Osteoblast (primary cell): ENCODE results near the gene PNPLA2. TPM values are rescaled to one million over a fixed set of nuclear protein-coding genes. Genes with fewer than 3 reads are reported as not detected.

Experiments used
- DNase-seq: peaks from one replicate; pipeline ENCODE4 v3.0.0; 2011; ENCODE audit warnings: low spot score, mixed read lengths; ENCODE audit not compliant: insufficient read length; ENCODE audit errors: missing footprints
- H2AFZ ChIP-seq: 2 replicates; pipeline ENCODE4 v1.6.0; 2011; ENCODE audit warnings: mild to moderate bottlenecking, low read length
- H3K27ac ChIP-seq: 2 replicates; pipeline ENCODE4 v1.5.1; 2011; ENCODE audit warnings: mild to moderate bottlenecking, low read depth, low read length, moderate library complexity
- H3K27me3 ChIP-seq: 2 replicates; pipeline ENCODE4 v1.6.0; 2012; ENCODE audit warnings: mild to moderate bottlenecking, control low read depth, inconsistent platforms, low read length, moderate library complexity; ENCODE audit not compliant: insufficient read depth
- H3K36me3 ChIP-seq: 2 replicates; pipeline ENCODE4 v1.5.1; 2011; ENCODE audit warnings: mild to moderate bottlenecking, low read length, control low read depth, moderate library complexity; ENCODE audit not compliant: insufficient read depth
- H3K4me1 ChIP-seq: 2 replicates; pipeline ENCODE4 v1.5.1; 2011; ENCODE audit warnings: mild to moderate bottlenecking, low read length, control low read depth, moderate library complexity; ENCODE audit not compliant: insufficient read depth
- H3K4me2 ChIP-seq: 2 replicates; pipeline ENCODE4 v1.6.0; 2011; ENCODE audit warnings: mild to moderate bottlenecking, low read length; ENCODE audit not compliant: insufficient read depth
- H3K4me3 ChIP-seq: fragments of 200-600 bp; sonication (generic); 3 replicates; pipeline ENCODE4 v1.5.1; 2012; ENCODE audit warnings: mild to moderate bottlenecking, low read length, inconsistent platforms; ENCODE audit not compliant: insufficient read depth
- H3K79me2 ChIP-seq: 2 replicates; pipeline ENCODE4 v1.6.0; 2012; ENCODE audit warnings: mild to moderate bottlenecking, low read length, control low read depth, inconsistent platforms; ENCODE audit not compliant: insufficient read depth
- H3K9me3 ChIP-seq: 2 replicates; pipeline ENCODE4 v1.5.1; 2011; ENCODE audit warnings: low read depth, low read length, control low read depth
- H4K20me1 ChIP-seq: 2 replicates; pipeline ENCODE4 v1.6.0; 2012; ENCODE audit warnings: mild to moderate bottlenecking, low read length, control low read depth; ENCODE audit not compliant: insufficient read depth
- total RNA-seq: library from RNA; depleted of rRNA; stranded (reverse); fragments of >200 nt; gene quantifications from 2 replicates; pipeline ENCODE4 v1.2.3, GENCODE V29; 2012
- TF ChIP-seq, protein P1 (sequence below): IDR thresholded peaks from 2 replicates; pipeline ENCODE4 v1.5.1; 2011; ENCODE audit warnings: mild to moderate bottlenecking, low read depth, low read length, moderate library complexity; ENCODE audit errors: extremely low read depth

PNPLA2 gene
- total RNA-seq, 1 donor, result 32.6 TPM

- no peak for DNase-seq
- H3K79me2 ChIP-seq, result peaks cover 14% of the 10 kb centered on the region
These were observed 47.0 kb downstream of the PNPLA2 start for GRCh38 chr11:865462-866430.

DNA sequence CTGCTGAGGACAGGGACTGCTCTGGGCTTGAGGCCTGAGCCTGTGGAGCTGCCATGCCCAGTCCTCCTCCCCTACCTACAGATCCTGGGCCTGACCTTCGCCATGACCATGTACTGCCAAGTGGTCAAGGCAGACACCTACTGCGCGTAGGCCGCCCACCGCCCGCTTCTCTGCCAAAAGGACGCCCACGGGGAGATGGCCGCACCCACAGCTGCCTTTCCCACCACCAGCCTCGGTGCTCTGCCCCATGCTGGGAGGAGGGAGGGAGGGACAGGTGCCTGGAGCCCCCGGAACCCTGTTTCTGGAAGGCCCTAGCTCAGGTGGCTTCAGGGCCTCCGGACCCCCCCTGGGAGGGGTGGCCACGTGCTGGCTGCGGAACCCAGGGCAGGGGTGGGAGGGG lies 47.8 kb downstream of the PNPLA2 start:
- no peak overlapping the region for H2AFZ ChIP-seq
- no peak overlapping the region for H3K27ac ChIP-seq
- H3K4me2 ChIP-seq, result no peak overlapping the region
- H4K20me1 ChIP-seq, result peaks cover 31% of the 10 kb centered on the region
- DNase-seq, result no peak
- no peak overlapping the region for H3K4me3 ChIP-seq
- H3K36me3 ChIP-seq, result peaks cover 15% of the 10 kb centered on the region
- no peaks in the 10 kb centered on the region for H3K9me3 ChIP-seq
- H3K27me3 ChIP-seq, result no peaks in the 10 kb centered on the region
- no peaks in the 10 kb centered on the region for H3K4me1 ChIP-seq
- H3K79me2 ChIP-seq, result peaks cover 11% of the 10 kb centered on the region
- TF ChIP-seq, protein P1, sequence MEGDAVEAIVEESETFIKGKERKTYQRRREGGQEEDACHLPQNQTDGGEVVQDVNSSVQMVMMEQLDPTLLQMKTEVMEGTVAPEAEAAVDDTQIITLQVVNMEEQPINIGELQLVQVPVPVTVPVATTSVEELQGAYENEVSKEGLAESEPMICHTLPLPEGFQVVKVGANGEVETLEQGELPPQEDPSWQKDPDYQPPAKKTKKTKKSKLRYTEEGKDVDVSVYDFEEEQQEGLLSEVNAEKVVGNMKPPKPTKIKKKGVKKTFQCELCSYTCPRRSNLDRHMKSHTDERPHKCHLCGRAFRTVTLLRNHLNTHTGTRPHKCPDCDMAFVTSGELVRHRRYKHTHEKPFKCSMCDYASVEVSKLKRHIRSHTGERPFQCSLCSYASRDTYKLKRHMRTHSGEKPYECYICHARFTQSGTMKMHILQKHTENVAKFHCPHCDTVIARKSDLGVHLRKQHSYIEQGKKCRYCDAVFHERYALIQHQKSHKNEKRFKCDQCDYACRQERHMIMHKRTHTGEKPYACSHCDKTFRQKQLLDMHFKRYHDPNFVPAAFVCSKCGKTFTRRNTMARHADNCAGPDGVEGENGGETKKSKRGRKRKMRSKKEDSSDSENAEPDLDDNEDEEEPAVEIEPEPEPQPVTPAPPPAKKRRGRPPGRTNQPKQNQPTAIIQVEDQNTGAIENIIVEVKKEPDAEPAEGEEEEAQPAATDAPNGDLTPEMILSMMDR, result no peak

More at GRCh38 chr11:865462-866430, 47.0 kb downstream of the PNPLA2 start:
- no peak overlapping the region for H3K27ac ChIP-seq
- H4K20me1 ChIP-seq, result peaks cover 31% of the 10 kb centered on the region
- TF ChIP-seq, protein P1, result no peak
- no peaks in the 10 kb centered on the region for H3K4me1 ChIP-seq
- H3K27me3 ChIP-seq, result no peaks in the 10 kb centered on the region
- H3K36me3 ChIP-seq, result peaks cover 15% of the 10 kb centered on the region
- no peak overlapping the region for H3K4me2 ChIP-seq
- H3K4me3 ChIP-seq, result no peak overlapping the region
- no peaks in the 10 kb centered on the region for H3K9me3 ChIP-seq
- H2AFZ ChIP-seq, result no peak overlapping the region

GRCh38 chr11:867856-868358 lies 49.2 kb downstream of the PNPLA2 start:
- no peak overlapping the region for H2AFZ ChIP-seq
- H3K79me2 ChIP-seq, result no peaks in the 10 kb centered on the region
- H3K36me3 ChIP-seq, result peaks cover 15% of the 10 kb centered on the region
- H3K4me1 ChIP-seq, result peaks cover 2% of the 10 kb centered on the region
- no peaks in the 10 kb centered on the region for H3K9me3 ChIP-seq
- H3K4me3 ChIP-seq, result no peak overlapping the region
- TF ChIP-seq, protein P1, result no peak
- H4K20me1 ChIP-seq, result peaks cover 26% of the 10 kb centered on the region
- no peak for DNase-seq
- no peaks in the 10 kb centered on the region for H3K27me3 ChIP-seq
- no peak overlapping the region for H3K27ac ChIP-seq
- no peak overlapping the region for H3K4me2 ChIP-seq

- H3K27me3 ChIP-seq, result no peaks in the 10 kb centered on the region
- DNase-seq, result no peak
- H3K4me2 ChIP-seq, result no peak overlapping the region
- peaks cover 15% of the 10 kb centered on the region for H3K36me3 ChIP-seq
- H3K9me3 ChIP-seq, result no peaks in the 10 kb centered on the region
- H3K4me1 ChIP-seq, result peaks cover 2% of the 10 kb centered on the region
- H3K79me2 ChIP-seq, result no peaks in the 10 kb centered on the region
- TF ChIP-seq, protein P1, result no peak
- H2AFZ ChIP-seq, result no peak overlapping the region
- H3K4me3 ChIP-seq, result no peak overlapping the region
- peaks cover 26% of the 10 kb centered on the region for H4K20me1 ChIP-seq
- H3K27ac ChIP-seq, result no peak overlapping the region
These were observed 49.7 kb downstream of the PNPLA2 start for GRCh38 chr11:868394-868793.
